SJCRH30 (cell line): Measurements from ENCODE around the gene GSTM2. TPM values are rescaled to one million over a fixed set of nuclear protein-coding genes. Genes with fewer than 3 reads are reported as not detected.
"Not testable (repeated sequence)": the region's sequence is repeated elsewhere in the genome, so short reads cannot be mapped to it uniquely, and the experiment has no call there.

Experiments used
- DNase-seq, 2 experiments: peaks; one replicate each; pipeline ENCODE4 v3.0.0-alpha.2; 2015 to 2020
- H3K27ac ChIP-seq: fragments of 250-450 bp; sonication (Bioruptor Pico); 2 replicates; pipeline ENCODE4 v1.5.1; 2020; ENCODE audit warnings: mild to moderate bottlenecking, moderate library complexity
- H3K27me3 ChIP-seq: fragments of 250-450 bp; sonication (Bioruptor Pico); 2 replicates; pipeline ENCODE4 v1.5.1; 2020; ENCODE audit warnings: mild to moderate bottlenecking, moderate library complexity
- H3K36me3 ChIP-seq: fragments of 250-450 bp; sonication (Bioruptor Pico); 2 replicates; pipeline ENCODE4 v1.5.1; 2020; ENCODE audit warnings: mild to moderate bottlenecking, moderate library complexity
- H3K4me1 ChIP-seq: fragments of 250-450 bp; sonication (Bioruptor Pico); 2 replicates; pipeline ENCODE4 v1.5.1; 2020; ENCODE audit warnings: mild to moderate bottlenecking, moderate library complexity
- H3K4me3 ChIP-seq: fragments of 250-450 bp; sonication (Bioruptor Pico); 2 replicates; pipeline ENCODE4 v1.5.1; 2020; ENCODE audit warnings: mild to moderate bottlenecking, moderate library complexity
- H3K9me3 ChIP-seq: fragments of 250-450 bp; sonication (Bioruptor Pico); replicated peaks from 2 replicates; pipeline ENCODE4 v1.5.1; 2020; ENCODE audit warnings: mild to moderate bottlenecking, moderate library complexity
- total RNA-seq: library from RNA; depleted of rRNA; stranded (reverse); fragments of >200 nt; shearing (Covaris generic); gene quantifications from 2 replicates; pipeline ENCODE4 v1.2.3, GENCODE V29; 2014

The GSTM2 gene
- total RNA-seq, 1 experiment from 2014 or later: 5.9 TPM

GRCh38 chr1:109649491-109649914 lies 18.4 kb upstream of the GSTM2 start:
- Histone ChIP-seq H3K4me3 (peak overlapping the region; percentile 32), H3K4me1 (0 out of 2 replicates have a peak, but pooled peaks cover 5% of the 10 kb centered on the region), H3K27me3 (0 out of 2 replicates have a peak, but pooled peaks cover 3% of the 10 kb centered on the region), H3K9me3 (peaks cover 2% of the 10 kb centered on the region), H3K36me3 (no peaks in the 10 kb centered on the region), H3K27ac (no peak overlapping the region)
- DNase-seq: peak in 1 of 2 experiments; percentile 60

DNA sequence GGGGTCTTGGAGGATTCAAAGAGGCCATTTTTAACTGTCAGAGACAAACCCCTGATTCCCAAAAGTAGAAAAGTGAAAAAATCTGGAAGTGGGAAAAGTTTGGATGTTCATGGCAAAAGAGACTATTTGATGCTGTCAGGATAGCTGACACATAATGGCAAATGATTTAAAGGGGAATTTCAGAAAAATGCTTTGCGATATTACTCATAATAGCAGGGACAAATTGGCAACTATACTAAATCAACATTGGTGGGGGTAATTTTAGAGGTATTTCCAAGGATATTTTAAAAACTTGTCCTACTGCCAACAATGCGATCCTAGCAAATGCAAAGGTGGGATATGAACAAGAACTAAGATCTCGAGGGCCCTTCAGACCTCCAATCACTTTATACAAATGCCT lies 17.2 kb upstream of the GSTM2 start:
- no peak overlapping the region for H3K27ac ChIP-seq
- peaks cover 2% of the 10 kb centered on the region for H3K9me3 ChIP-seq
- H3K4me1 ChIP-seq: no peaks in the 10 kb centered on the region
- H3K27me3 ChIP-seq: 0 out of 2 replicates have a peak, but pooled peaks cover 3% of the 10 kb centered on the region
- H3K4me3 ChIP-seq: no peak overlapping the region
- no peak for DNase-seq
- no peaks in the 10 kb centered on the region for H3K36me3 ChIP-seq

DNA sequence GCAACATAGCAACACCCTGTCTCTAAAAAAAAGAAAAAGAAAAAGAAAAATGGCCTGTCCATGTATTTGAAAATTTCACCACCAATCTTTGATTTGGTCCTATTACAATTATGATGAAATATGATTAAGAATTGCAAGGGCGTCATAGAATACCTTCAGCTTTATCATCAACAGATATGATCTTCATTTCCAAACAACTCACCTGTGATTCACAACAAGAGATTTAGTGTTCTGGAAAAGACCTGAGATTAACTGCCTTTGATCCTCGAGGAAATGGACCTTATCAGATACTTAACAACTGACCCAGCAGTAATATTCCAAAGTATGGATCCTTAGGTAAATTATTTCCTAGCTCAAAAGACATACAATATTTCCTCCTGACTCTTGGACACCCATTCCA lies 15.5 kb upstream of the GSTM2 start:
- no peak for DNase-seq
- no peak overlapping the region for H3K4me3 ChIP-seq
- no peaks in the 10 kb centered on the region for H3K4me1 ChIP-seq
- H3K27me3 ChIP-seq: 0 out of 2 replicates have a peak, but pooled peaks cover 3% of the 10 kb centered on the region
- H3K36me3 ChIP-seq: no peaks in the 10 kb centered on the region
- H3K27ac ChIP-seq: no peak overlapping the region
- peaks cover 2% of the 10 kb centered on the region; the same call in 1 of the 2 replicates for H3K9me3 ChIP-seq

- peaks cover 2% of the 10 kb centered on the region; the same call in 1 of the 2 replicates for H3K9me3 ChIP-seq
- H3K27ac ChIP-seq: no peak overlapping the region
- H3K4me3 ChIP-seq: no peak overlapping the region
- DNase-seq: no peak
- no peaks in the 10 kb centered on the region for H3K36me3 ChIP-seq
- H3K4me1 ChIP-seq: peaks cover under 1% of the 10 kb centered on the region; the same call in 1 of the 2 replicates
- 0 out of 2 replicates have a peak, but pooled peaks cover 3% of the 10 kb centered on the region for H3K27me3 ChIP-seq
Measured at GRCh38 chr1:109653306-109653705, 14.6 kb upstream of the GSTM2 start.

- H3K9me3 ChIP-seq: no peaks in the 10 kb centered on the region; the same call in 1 of the 2 replicates
- H3K36me3 ChIP-seq: no peaks in the 10 kb centered on the region
- 0 out of 2 replicates have a peak, but pooled peaks cover 3% of the 10 kb centered on the region for H3K27me3 ChIP-seq
- DNase-seq: no peak
- no peak overlapping the region for H3K4me3 ChIP-seq
- H3K4me1 ChIP-seq: peaks cover 8% of the 10 kb centered on the region; the same call in 1 of the 2 replicates
- H3K27ac ChIP-seq: no peak overlapping the region
Measured at GRCh38 chr1:109654519-109654918, 13.3 kb upstream of the GSTM2 start.

- Histone ChIP-seq H3K4me1 (peaks cover 8% of the 10 kb centered on the region; the same call in 1 of the 2 replicates), H3K4me3 (peak within 1 kb of the TSS; percentile 66), H3K9me3 (no peaks in the 10 kb centered on the region; the same call in 1 of the 2 replicates), H3K36me3 (no peaks in the 10 kb centered on the region), H3K27ac (0 out of 2 replicates have a peak within 1 kb of the TSS, but pooled peaks have one; percentile 9), H3K27me3 (no peaks in the 10 kb centered on the region)
- DNase-seq: peak; percentile 79 to 80
Measured at GRCh38 chr1:109655615-109656519, 12.0 kb upstream of the GSTM2 start, which contains the start of gene GSTM4. GSTM4 (plus strand) TSS chr1:109656099; CDS start chr1:109656390, 291 bp downstream.

DNA sequence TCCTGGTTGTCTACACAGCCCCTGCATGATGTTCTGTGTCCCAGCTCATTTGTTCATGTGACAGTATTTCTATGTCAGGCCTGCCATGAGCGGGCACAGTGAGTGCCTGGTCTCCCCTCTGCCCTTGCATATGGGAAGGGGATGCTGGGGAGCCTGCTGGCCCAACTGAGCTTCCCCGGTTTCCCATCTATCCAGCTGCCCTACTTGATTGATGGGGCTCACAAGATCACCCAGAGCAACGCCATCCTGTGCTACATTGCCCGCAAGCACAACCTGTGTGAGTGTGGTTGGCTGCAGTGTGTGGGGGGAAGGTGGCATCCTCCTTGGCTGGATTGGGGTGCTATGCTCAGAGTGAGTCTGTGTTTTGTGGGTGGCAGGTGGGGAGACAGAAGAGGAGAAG lies 10.5 kb upstream of the GSTM2 start:
- no peaks in the 10 kb centered on the region; the same call in 1 of the 2 replicates for H3K9me3 ChIP-seq
- no peak for DNase-seq
- H3K27ac ChIP-seq: no peak overlapping the region
- H3K27me3 ChIP-seq: no peaks in the 10 kb centered on the region
- peaks cover 8% of the 10 kb centered on the region; the same call in 1 of the 2 replicates for H3K4me1 ChIP-seq
- H3K4me3 ChIP-seq: no peak overlapping the region
- no peaks in the 10 kb centered on the region for H3K36me3 ChIP-seq

DNA sequence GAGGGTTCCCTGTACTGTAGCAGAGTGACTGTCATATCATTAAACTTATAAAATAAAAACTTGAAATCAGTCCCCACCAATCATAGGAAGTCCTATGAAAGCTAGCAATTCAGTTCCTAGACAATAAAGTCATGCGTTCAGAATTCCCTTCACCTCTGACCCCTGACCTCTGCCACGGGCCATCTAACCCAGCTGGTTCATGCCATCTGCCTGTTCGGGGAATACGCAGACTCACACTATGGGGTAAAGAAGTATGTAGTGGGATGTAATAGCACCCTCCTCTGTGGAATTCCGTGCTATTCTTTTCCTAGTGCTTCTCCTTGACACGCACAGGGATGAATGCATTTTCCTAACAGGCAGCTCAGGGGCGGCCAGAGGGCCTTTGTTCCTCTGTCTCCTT lies 9.9 kb upstream of the GSTM2 start:
- Histone ChIP-seq H3K36me3 (no peaks in the 10 kb centered on the region), H3K4me1 (peaks cover 8% of the 10 kb centered on the region; the same call in 1 of the 2 replicates), H3K27me3 (no peaks in the 10 kb centered on the region), H3K9me3 (no peaks in the 10 kb centered on the region; the same call in 1 of the 2 replicates), H3K27ac (no peak overlapping the region), H3K4me3 (no peak overlapping the region)
- DNase-seq: no peak

DNA sequence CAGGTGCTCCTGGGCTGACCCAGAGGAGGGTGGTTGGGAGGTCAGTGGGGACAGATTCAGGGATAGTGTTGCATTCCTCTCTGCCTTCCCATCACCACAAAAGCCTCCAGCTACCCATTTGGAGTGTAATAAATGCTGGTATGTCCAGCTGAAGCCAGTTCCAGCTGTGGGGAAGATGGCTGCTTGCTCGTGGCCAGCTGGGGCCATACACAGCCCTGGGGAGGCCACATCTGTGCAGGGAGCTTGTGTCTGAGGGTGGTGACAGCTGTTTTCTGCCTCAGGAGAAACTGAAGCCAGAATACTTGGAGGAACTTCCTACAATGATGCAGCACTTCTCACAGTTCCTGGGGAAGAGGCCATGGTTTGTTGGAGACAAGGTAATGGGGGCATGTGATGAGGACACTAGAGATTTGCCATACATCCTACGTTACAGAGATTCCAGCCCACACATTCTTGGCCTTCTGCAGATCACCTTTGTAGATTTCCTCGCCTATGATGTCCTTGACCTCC lies 9.3 kb upstream of the GSTM2 start:
- peaks cover 8% of the 10 kb centered on the region; the same call in 1 of the 2 replicates for H3K4me1 ChIP-seq
- no peaks in the 10 kb centered on the region for H3K27me3 ChIP-seq
- no peak for DNase-seq
- no peaks in the 10 kb centered on the region for H3K36me3 ChIP-seq
- H3K4me3 ChIP-seq: no peak overlapping the region
- no peak overlapping the region for H3K27ac ChIP-seq
- H3K9me3 ChIP-seq: no peaks in the 10 kb centered on the region

DNA sequence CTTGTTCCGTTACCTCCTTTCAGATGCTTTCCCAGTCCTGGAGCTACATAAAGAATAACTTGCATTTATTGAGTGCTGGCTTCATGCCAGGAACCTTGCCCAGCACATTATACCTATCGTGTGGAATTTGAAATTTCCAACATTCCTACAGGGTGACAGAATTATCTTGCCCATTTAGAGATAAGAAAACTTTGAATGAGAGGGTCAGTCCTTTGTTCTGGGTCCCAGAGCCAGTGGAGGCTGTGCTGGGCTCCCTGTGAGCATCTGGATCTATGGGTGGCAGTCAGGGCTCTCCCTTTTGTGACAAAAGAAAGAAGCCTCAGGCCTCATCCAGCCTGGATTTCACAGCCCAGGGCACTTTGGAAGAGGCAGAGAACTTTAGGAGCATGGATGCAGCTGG lies 8.7 kb upstream of the GSTM2 start:
- no peak overlapping the region for H3K27ac ChIP-seq
- DNase-seq: no peak
- peaks cover 8% of the 10 kb centered on the region; the same call in 1 of the 2 replicates for H3K4me1 ChIP-seq
- no peak overlapping the region for H3K4me3 ChIP-seq
- H3K27me3 ChIP-seq: no peaks in the 10 kb centered on the region
- no peaks in the 10 kb centered on the region for H3K36me3 ChIP-seq
- H3K9me3 ChIP-seq: no peaks in the 10 kb centered on the region

- DNase-seq: no peak
Measured at GRCh38 chr1:109659997-109660690, 7.7 kb upstream of the GSTM2 start.

DNA sequence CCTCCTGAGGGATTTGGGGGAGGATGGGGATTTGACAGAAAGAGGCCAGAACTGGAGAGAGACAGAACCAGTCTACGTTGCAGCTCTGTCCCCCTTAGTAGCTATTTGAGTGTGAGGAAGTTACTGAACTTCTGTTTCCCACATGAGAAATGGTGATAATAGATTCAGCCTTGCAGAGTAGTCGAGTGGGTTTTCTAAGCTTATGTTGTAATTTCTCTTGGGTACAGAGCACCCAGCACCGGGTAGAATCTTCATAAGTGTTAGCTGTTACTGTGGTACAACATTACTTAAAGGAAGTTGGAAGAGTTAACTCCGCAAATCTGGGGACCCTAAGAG lies 7.2 kb upstream of the GSTM2 start:
- not testable (repeated sequence) for DNase-seq, H3K4me3 ChIP-seq, H3K27ac ChIP-seq

More at GRCh38 chr1:109659997-109660690, 7.7 kb upstream of the GSTM2 start:
- Histone ChIP-seq H3K4me3 (no peak overlapping the region), H3K27me3 (no peaks in the 10 kb centered on the region), H3K36me3 (no peaks in the 10 kb centered on the region), H3K9me3 (no peaks in the 10 kb centered on the region), H3K4me1 (peaks cover 8% of the 10 kb centered on the region; the same call in 1 of the 2 replicates), H3K27ac (no peak overlapping the region)

DNA sequence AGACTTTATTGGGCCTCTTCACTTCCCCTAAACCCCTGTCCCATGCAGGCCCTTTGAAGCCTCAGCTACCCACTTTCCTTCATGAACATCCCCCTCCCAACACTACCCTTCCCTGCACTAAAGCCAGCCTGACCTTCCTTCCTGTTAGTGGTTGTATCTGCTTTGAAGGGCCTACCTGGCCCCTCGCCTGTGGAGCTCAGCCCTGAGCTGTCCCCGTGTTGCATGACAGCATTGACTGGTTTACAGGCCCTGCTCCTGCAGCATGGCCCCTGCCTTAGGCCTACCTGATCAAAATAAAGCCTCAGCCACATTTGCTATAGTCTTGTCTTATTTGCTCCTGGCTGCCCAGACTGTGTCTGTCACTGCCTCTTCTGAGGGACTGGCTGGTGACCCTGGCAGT lies 6.5 kb upstream of the GSTM2 start:
- Histone ChIP-seq H3K4me1 (peaks cover 8% of the 10 kb centered on the region; the same call in 1 of the 2 replicates), H3K4me3 (no peak overlapping the region), H3K27ac (no peak overlapping the region), H3K9me3 (no peaks in the 10 kb centered on the region), H3K27me3 (no peaks in the 10 kb centered on the region), H3K36me3 (no peaks in the 10 kb centered on the region)
- DNase-seq: no peak

More for the DNA sequence above, 7.2 kb upstream of the GSTM2 start:
- not testable (repeated sequence) for H3K27me3 ChIP-seq, H3K4me1 ChIP-seq, H3K36me3 ChIP-seq, H3K9me3 ChIP-seq

GRCh38 chr1:109664671-109665070 lies 3.2 kb upstream of the GSTM2 start:
- Histone ChIP-seq H3K36me3 (no peaks in the 10 kb centered on the region), H3K9me3 (no peaks in the 10 kb centered on the region), H3K4me1 (peaks cover 5% of the 10 kb centered on the region; the same call in 1 of the 2 replicates), H3K27me3 (no peaks in the 10 kb centered on the region), H3K4me3 (no peak overlapping the region), H3K27ac (no peak overlapping the region)
- no peak for DNase-seq
